Measurements from ENCODE around the gene PAEP.
"Not testable (repeated sequence)": the region's sequence is repeated elsewhere in the genome, so short reads cannot be mapped to it uniquely, and the experiment has no call there.

Gene PAEP

DNA sequence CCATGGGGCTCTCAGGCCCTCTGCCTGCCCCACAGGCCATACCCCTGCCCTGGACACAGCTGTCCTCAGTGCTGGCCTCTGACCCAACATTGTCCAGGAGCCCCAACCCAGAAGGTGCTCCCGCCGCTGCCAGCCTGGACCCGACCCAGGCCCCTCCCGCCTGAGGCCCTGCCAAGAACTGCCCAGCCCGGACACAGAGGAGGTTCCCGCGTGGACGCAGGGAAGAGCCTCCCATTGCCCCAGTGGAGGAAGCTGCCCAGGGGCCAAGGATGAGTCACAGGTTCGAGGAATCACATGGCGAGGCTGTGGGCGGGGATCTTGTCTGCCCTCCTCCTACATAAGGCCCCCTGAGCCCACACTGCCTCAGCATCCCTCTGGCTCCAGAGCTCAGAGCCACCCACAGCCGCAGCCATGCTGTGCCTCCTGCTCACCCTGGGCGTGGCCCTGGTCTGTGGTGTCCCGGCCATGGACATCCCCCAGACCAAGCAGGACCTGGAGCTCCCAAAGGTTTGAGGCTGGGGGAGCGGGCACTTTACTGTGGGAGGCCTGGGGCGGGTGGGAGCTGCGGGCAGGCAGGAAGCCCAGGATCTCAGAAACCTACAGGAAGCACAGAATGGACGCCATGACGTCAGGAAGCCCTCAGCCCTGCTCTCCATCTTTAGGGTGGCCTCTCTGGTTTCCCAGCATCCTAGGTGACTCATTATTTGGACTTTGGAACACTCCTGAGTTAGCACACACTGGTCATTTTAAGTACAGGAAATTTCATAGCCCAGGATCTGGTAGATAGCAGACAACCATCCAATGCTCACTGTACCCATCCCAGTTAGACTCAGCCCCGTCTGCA lies at the start of gene PAEP:
Gene PAEP (plus strand): TSS at position 366 of the 844 bp plus-strand sequence.
- H3K4me3 ChIP-seq (ENCODE audit: low read length): no peak within 1 kb of the TSS
- TF ChIP-seq ZNF274 (IDR thresholded peaks at IDR 0.05; ENCODE audit: low read depth, low read length): no peak

DNA sequence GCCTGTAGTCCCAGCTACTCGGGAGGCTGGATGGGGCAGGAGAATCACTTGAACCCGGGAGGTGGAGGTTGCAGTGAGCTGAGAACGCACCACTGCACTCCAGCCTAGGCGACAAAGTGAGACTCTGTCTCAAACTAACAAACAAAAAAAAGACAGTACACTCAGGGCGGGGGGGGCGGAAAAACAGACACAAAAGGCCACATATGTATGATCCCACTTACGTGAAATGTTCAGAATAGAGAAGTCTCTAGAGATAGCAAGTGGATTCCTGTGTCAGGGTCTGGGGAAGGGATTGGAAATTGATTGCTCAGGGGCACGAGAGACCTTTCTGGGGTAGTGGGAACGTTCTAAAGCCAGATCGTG lies 49.3 kb upstream of the PAEP start:
- no peak overlapping the region for H3K4me3 ChIP-seq (ENCODE audit: low read length)
- TF ChIP-seq ZNF274 (IDR thresholded peaks at IDR 0.05; ENCODE audit: low read depth, low read length): no peak

DNA sequence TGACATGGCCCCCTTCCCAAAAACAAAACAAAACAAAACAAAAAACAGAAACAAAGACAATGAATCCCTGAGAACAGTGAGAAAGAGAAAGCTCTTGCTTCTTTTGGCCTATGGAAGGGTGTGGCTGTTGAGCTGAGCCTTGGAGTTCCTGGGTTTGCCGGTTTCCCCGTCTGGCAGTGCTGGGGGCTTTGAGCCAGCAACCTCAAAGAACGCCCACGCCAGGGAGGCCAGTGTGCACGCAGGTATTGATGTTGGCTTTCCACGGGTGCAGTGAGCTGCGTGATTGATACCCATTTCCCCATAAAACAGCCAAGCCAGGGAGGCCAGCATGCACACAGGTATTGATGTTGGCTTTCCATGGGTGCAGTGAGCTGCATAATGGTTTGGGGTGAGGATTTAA lies 48.7 kb upstream of the PAEP start:
- no peak for TF ChIP-seq ZNF274 (IDR thresholded peaks at IDR 0.05; ENCODE audit: low read depth, low read length)

DNA sequence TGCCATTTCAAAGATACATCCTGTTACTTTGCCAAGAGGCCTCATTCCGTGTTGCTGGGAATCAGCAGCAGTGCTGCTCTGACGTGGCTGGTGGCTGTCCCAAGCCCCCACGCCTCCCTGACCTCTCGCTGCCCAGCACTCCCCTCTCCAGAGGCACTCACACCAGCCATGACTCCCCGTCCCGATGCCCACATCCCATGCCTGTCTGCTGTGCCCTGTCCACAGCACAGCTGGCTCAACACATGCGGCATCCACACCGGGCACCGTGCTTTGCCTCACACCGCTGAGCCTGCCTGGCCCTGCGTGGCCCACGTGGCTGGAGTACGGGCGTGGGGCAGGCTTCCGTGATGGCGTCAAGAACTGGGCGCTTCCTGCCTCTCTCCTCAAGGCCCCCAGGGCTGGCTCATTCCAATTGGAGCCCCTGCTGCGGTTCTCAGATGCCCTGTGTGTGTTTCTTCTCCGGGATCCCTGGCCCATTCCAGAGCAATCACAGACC lies 48.2 kb upstream of the PAEP start:
- TF ChIP-seq ZNF274 (IDR thresholded peaks at IDR 0.05; ENCODE audit: low read depth, low read length): no peak

More for the DNA sequence above, 48.7 kb upstream of the PAEP start:
- no peak overlapping the region for H3K4me3 ChIP-seq (ENCODE audit: low read length)

DNA sequence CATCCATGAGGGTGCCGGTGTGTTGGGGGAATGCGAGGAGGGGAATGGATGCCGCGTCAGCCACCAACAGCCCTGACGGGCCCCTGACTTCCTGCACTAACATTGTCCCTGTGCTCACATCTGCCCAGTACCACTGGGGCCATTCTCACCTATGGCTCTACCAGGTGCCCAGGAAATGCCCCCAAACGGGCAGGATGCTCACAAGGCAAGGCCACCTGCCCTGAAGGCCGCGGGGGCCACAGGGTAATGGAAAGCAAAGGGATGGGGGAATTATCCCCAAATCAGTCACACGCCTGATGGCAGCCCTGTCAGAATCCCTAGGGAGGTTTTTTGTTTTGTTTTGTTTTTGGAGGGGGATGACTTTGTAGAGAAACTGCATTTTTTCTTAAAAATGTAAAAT lies 47.6 kb upstream of the PAEP start:
- not testable (repeated sequence) for H3K4me3 ChIP-seq (ENCODE audit: low read length)

More for the DNA sequence above, 48.2 kb upstream of the PAEP start:
- no peak overlapping the region for H3K4me3 ChIP-seq (ENCODE audit: low read length)

DNA sequence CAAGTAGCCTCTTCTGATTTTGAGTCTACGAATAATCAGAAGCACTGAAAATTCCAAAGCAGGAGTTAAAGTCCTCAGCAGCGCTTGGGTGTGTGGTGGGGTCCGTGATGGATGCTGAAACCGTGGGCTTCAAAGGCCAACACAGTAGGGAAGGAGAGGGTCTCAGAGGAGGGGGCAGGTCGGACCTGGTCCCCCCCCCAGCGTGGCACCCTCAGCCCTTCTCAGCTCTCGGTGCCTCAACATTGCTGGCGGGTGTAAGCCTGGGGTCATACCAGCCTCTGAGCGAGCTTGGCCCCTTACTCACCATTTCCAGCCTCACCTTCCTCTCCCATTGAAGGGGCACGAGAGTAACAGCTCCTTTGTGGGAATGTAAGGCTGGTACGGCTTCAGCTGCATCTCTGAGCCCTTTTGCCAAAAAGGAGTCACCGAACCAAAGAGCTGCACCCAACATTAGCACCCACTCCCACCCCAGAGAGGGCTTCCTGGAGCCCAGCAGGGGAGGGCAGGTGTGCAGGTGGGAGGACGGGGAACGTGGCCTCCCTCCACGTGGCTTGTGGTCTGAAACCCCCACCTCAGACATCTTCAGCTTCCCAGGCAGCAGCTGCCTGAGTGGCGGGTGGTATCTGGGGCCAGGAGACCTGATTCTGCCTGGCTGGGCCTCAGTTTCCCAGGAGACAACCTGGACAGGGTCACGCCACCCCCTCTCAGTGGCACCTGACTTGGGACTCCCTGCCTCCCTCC lies 47.0 kb upstream of the PAEP start:
- H3K4me3 ChIP-seq (ENCODE audit: low read length): no peak overlapping the region
- no peak for TF ChIP-seq ZNF274 (IDR thresholded peaks at IDR 0.05; ENCODE audit: low read depth, low read length)

DNA sequence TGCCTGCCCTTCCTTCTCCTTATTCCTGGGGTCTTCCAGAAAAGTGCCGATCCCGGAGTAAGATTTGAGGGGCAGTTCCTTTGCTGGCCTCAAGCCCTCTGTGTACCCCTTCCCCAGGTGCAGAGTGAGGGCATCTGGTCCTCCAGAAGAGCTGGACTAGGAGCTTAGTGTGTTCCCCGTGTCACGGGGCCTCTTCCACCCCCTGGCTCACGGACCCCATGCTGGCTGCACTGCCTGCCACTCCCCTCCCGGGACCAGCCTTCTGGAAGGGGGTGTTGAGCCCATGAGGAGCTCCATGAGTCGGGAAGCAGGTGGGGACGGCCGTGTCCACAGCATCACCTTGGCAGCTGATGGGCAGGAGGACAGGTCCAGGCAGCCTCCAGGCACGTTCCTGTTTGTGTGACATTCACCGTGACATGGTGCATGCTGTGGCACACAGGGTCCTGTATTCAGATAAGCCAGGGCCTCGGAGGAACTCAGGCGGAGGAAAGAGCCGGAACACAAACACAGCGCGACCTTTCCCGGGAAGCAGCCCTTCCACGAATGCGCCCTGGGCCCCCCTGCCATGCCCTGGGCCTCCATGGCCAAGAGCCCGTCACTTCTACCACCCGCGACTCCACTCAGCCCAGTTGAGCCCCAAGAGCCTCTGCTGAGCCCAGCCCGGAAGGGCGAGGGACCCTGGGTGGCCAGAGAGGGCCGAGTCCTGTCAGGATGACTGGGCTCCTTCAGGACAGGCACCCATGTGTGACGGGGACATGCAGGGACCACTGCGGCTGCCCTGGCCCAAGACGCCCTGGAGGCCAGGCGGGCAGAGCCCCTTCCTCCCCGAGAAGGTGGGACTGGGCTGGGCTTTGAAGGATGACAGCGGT lies 46.2 kb upstream of the PAEP start:
- no peak overlapping the region for H3K4me3 ChIP-seq (ENCODE audit: low read length)
- TF ChIP-seq ZNF274 (IDR thresholded peaks at IDR 0.05; ENCODE audit: low read depth, low read length): no peak

DNA sequence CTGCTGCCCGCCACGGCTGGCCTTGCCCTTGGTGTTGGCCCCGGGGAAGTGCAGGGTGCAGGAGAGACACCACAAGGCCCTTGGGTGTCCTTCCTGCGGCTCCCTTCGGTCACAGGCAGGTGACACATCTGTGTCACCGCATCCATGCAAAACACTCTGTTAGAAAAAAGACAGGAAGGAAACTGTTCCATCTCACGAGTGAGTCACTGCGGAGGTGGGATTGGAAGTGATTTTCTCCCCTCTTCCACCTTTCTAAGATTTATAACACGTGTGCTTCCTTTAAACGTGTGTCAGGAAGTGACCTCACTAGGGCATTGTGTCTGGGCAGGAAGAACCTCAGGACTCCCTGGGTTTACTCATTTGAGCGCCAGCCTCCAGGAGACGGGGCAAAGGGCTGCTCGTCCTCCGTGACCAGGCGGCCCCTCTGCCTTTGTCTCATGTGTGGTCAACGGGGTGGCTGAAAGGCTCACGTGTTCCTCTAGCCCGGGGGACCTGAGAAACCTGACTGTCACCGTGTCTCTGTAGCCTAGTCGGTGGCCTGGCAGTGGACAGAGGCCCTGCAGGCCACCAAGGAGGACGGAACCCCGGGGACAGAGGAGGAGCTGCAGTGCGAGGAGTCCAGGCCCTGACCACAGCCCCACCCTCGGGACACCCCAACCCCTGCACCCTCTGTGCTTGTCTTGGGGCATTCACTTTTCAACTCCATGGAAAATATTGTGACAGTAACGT lies 45.3 kb upstream of the PAEP start:
- TF ChIP-seq ZNF274 (IDR thresholded peaks at IDR 0.05; ENCODE audit: low read depth, low read length): no peak
- H3K4me3 ChIP-seq (ENCODE audit: low read length): no peak overlapping the region

DNA sequence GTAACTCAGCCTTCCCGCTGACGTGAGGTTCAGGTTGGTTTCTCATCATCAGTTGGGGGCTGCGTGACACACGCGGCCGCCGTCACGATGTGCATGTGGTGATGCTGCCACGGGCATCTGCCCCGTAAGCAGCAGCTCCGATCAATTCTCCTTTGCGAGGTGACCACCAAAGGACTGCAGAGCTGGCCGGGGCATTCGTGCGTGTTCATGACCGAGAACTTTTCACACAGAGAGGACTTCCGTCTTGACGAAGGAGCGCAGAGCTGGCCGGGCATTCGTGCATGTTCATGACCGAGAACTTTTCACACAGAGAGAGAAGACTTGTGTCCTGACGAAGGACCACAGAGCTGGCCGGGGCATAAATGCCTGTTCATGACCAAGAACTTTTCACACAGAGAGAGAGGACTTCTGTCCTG lies 44.1 kb upstream of the PAEP start:
- TF ChIP-seq ZNF274 (IDR thresholded peaks at IDR 0.05; ENCODE audit: low read depth, low read length): no peak

DNA sequence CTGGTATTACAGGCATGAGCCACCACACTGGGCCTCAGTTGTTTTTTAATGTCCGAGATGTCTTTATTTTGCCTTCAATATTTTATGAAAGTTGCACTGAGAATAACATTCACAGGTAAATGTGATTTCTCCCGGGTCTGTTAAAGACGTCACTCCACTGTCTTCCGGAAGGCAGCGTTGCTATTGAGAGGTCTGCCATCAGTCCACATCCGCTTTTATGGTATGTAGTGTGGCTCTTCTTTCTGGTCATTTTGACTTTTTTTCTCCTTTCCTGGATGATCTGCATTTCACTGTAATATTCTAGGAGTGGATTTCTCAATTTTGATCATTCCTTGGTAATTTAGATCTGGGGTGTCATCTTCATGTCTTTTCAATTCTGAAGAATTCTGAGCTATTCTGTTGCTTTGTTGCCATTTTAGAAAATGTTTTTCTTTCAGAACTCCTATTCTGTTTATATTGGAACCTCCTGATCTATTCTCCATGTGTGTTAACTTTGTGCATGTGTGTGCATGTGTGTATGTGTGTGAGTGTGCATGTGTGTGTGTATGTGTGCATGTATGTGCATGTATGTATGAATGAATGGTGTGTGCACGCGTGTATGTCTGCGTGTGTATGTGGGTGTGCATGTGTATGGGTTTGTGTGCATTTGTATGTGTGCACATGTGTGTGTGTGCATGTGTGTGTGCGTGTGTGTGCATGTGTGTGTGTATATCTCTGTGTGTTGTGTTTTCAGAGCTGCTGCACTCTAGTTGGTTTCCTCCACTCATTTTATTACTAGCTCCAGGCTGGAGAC lies 42.2 kb upstream of the PAEP start:
- no peak for TF ChIP-seq ZNF274 (IDR thresholded peaks at IDR 0.05; ENCODE audit: low read depth, low read length)
- no peak overlapping the region for H3K4me3 ChIP-seq (ENCODE audit: low read length)

More for the DNA sequence above, 44.1 kb upstream of the PAEP start:
- no peak overlapping the region for H3K4me3 ChIP-seq (ENCODE audit: low read length)

DNA sequence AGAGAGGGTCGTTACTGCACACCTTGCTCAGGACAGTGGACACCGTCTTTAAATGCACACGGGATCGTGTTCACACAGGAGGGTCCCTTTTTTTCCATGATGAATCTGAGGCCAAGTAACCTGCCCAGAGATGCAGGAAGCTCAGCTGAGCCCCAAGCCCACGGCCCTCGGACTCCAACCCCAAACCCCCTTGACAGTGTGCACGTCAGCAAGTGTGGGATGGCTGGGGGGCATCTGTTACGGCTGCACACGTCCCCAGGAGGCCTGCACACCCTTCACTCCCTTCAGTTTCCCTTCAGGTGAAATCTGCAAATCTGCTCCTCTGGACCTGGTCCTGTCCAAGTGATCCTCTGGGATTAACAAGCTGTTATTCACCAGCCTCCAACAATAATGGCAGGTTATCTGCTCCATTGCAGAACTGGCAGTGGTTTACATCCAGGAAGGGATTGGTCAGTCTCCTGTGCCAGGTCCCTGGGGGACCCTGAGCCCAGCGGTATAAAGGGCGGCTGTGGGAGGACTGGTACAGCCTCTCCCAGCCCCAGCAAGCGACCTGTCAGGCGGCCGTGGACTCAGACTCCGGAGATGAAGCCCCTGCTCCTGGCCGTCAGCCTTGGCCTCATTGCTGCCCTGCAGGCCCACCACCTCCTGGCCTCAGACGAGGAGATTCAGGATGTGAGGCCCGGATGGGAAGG lies 40.5 kb upstream of the PAEP start, which contains the start of gene LCN1:
Gene LCN1 (plus strand): TSS at position 525 of the 692 bp plus-strand sequence. CDS start 58 bp downstream, at position 583.
- TF ChIP-seq ZNF274 (IDR thresholded peaks at IDR 0.05; ENCODE audit: low read depth, low read length): no peak
- H3K4me3 ChIP-seq (ENCODE audit: low read length): no peak within 1 kb of the TSS

DNA sequence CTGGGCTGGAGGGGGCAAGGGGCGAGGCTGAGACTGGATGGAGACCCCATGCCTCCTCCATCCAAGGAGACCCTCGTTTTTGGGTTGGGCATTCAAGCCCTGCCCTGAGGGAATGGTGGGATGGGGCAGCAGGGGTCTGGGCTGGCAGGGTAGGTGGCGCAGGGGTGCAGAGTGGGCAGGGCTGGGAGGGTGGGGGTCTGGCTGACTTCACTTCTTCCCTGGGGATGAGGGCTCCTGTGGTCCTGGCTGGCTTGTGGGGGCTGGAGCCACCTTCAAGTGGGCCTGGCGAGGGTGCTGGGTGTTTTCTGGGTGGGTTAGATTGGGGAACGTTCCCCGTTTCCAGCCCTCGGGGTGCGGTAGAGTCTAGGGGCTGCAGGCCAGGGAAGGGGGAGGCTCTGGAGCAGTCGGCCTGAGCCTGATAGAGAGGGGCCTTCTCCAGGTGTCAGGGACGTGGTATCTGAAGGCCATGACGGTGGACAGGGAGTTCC lies 39.9 kb upstream of the PAEP start:
- no peak overlapping the region for H3K4me3 ChIP-seq (ENCODE audit: low read length)
- no peak for TF ChIP-seq ZNF274 (IDR thresholded peaks at IDR 0.05; ENCODE audit: low read depth, low read length)

All from GM08714 (cell line).